H9 (cell line): ENCODE data around the gene MFGE8. TPM values are rescaled to one million over a fixed set of nuclear protein-coding genes. Genes with fewer than 3 reads are reported as not detected.

Source experiments
- DNase-seq: peaks from one replicate; pipeline ENCODE4 v3.0.0-alpha.2; 2017
- H2AFZ ChIP-seq: one replicate; pipeline ENCODE4 v1.6.1; 2013; ENCODE audit warnings: mild to moderate bottlenecking, low read length, control low read depth, moderate library complexity
- H2AK5ac ChIP-seq: 2 replicates; pipeline ENCODE4 v1.6.1; 2013; ENCODE audit warnings: low read length, control low read depth, mixed read lengths; ENCODE audit not compliant: insufficient read length
- H2BK120ac ChIP-seq: one replicate; pipeline ENCODE4 v1.6.1; 2013; ENCODE audit warnings: low read depth, mild to moderate bottlenecking, low read length, control low read depth, inconsistent platforms; ENCODE audit not compliant: poor library complexity, severe bottlenecking
- H2BK12ac ChIP-seq: 2 replicates; pipeline ENCODE4 v1.6.1; 2013; ENCODE audit warnings: low read length, control low read depth, mixed read lengths, low read depth; ENCODE audit not compliant: insufficient read length
- H2BK15ac ChIP-seq: 2 replicates; pipeline ENCODE4 v1.6.1; 2013; ENCODE audit warnings: low read depth, low read length, control low read depth
- H2BK20ac ChIP-seq: one replicate; pipeline ENCODE4 v1.6.1; 2013; ENCODE audit warnings: low read depth, mild to moderate bottlenecking, low read length, control low read depth, inconsistent platforms; ENCODE audit not compliant: poor library complexity, severe bottlenecking
- H2BK5ac ChIP-seq: 2 replicates; pipeline ENCODE4 v1.6.1; 2013; ENCODE audit warnings: low read length, control low read depth, mixed read lengths; ENCODE audit not compliant: insufficient read length
- H3K14ac ChIP-seq: 2 replicates; pipeline ENCODE4 v1.6.1; 2013; ENCODE audit warnings: low read length, control low read depth; ENCODE audit not compliant: insufficient read depth
- H3K18ac ChIP-seq: 2 replicates; pipeline ENCODE4 v1.6.1; 2013; ENCODE audit warnings: low read depth, mild to moderate bottlenecking, mixed read lengths, low read length, control low read depth; ENCODE audit not compliant: insufficient read length
- H3K23ac ChIP-seq: 2 replicates; pipeline ENCODE4 v1.6.1; 2013; ENCODE audit warnings: low read length, control low read depth, mixed read lengths, low read depth; ENCODE audit not compliant: insufficient read length
- H3K23me2 ChIP-seq: 2 replicates; pipeline ENCODE4 v1.6.1; 2013; ENCODE audit warnings: low read depth, mild to moderate bottlenecking, mixed read lengths, low read length, control low read depth; ENCODE audit not compliant: insufficient read length, poor library complexity, severe bottlenecking
- H3K27ac ChIP-seq: 2 replicates; pipeline ENCODE4 v1.5.1; 2013; ENCODE audit warnings: low read length, control low read depth, mixed read lengths, low read depth; ENCODE audit not compliant: insufficient read length
- H3K27me3 ChIP-seq: 2 replicates; pipeline ENCODE4 v1.6.1; 2013; ENCODE audit warnings: low read length, control low read depth, inconsistent platforms; ENCODE audit not compliant: insufficient read depth
- H3K4ac ChIP-seq: 2 replicates; pipeline ENCODE4 v1.6.1; 2013; ENCODE audit warnings: low read depth, mild to moderate bottlenecking, control low read depth, inconsistent platforms, low read length, moderate library complexity
- H3K4me1 ChIP-seq: 2 replicates; pipeline ENCODE4 v1.6.1; 2013; ENCODE audit warnings: low read length, control low read depth, inconsistent platforms; ENCODE audit not compliant: insufficient read depth
- H3K4me2 ChIP-seq: 2 replicates; pipeline ENCODE4 v1.6.1; 2013; ENCODE audit warnings: low read length, control low read depth, mixed read lengths; ENCODE audit not compliant: insufficient read length, insufficient read depth
- H3K56ac ChIP-seq: 2 replicates; pipeline ENCODE4 v1.6.1; 2013; ENCODE audit warnings: low read depth, mild to moderate bottlenecking, mixed read lengths, low read length, control low read depth; ENCODE audit not compliant: insufficient read length
- H3K79me1 ChIP-seq: 2 replicates; pipeline ENCODE4 v1.6.1; 2013; ENCODE audit warnings: low read depth, mild to moderate bottlenecking, moderate library complexity, low read length, control low read depth, inconsistent platforms; ENCODE audit not compliant: insufficient read depth, poor library complexity, severe bottlenecking
- H3K79me2 ChIP-seq: 2 replicates; pipeline ENCODE4 v1.6.1; 2013; ENCODE audit warnings: low read length, control low read depth, inconsistent platforms; ENCODE audit not compliant: insufficient read depth
- H3K9ac ChIP-seq: 2 replicates; pipeline ENCODE4 v1.6.1; 2013; ENCODE audit warnings: low read length, control low read depth, mixed read lengths; ENCODE audit not compliant: insufficient read length; ENCODE audit errors: extremely low read depth
- H3K9me3 ChIP-seq: one replicate; pipeline ENCODE4 v1.6.1; 2013; ENCODE audit warnings: low read depth, low read length, inconsistent platforms; ENCODE audit not compliant: control insufficient read depth
- H3T11ph ChIP-seq: one replicate; pipeline ENCODE4 v1.6.1; 2013; ENCODE audit warnings: mild to moderate bottlenecking, low read length, control low read depth, inconsistent platforms
- H4K20me1 ChIP-seq: one replicate; pipeline ENCODE4 v1.6.1; 2013; ENCODE audit not compliant: control insufficient read depth, insufficient read length, insufficient read depth
- H4K5ac ChIP-seq: 2 replicates; pipeline ENCODE4 v1.6.1; 2013; ENCODE audit warnings: low read depth, mild to moderate bottlenecking, mixed read lengths, low read length, control low read depth; ENCODE audit not compliant: insufficient read length
- H4K8ac ChIP-seq: replicated peaks from 2 replicates; pipeline ENCODE4 v1.6.1; 2013; ENCODE audit warnings: low read length, control low read depth, mixed read lengths, low read depth; ENCODE audit not compliant: insufficient read length
- H4K91ac ChIP-seq: 2 replicates; pipeline ENCODE4 v1.6.1; 2013; ENCODE audit warnings: low read depth, mild to moderate bottlenecking, moderate library complexity, mixed read lengths, low read length, control low read depth; ENCODE audit not compliant: insufficient read length
- H3K27ac Mint-ChIP-seq, 3 experiments: 2 replicates in 2 of 3; 3 replicates in 1 of 3; pipeline ENCODE4 v1.8.0; 2020 to 2021; ENCODE audit warnings: mixed read lengths in 3 of 3, mild to moderate bottlenecking in 1 of 3, moderate library complexity in 1 of 3
- H3K27me3 Mint-ChIP-seq: 2 replicates; pipeline ENCODE4 v1.8.0; 2021; ENCODE audit warnings: low read depth, mild to moderate bottlenecking, moderate library complexity, mixed read lengths
- H3K36me3 Mint-ChIP-seq, 3 experiments: 2 replicates in 2 of 3; 3 replicates in 1 of 3; pipeline ENCODE4 v1.8.0; 2020 to 2021; ENCODE audit warnings: low read depth in 3 of 3, mixed read lengths in 3 of 3; ENCODE audit not compliant: insufficient read depth in 1 of 3
- H3K4me1 Mint-ChIP-seq, 2 experiments: 2 replicates each; pipeline ENCODE4 v1.8.0; 2020; ENCODE audit warnings: mixed read lengths in 2 of 2
- H3K4me3 Mint-ChIP-seq, 2 experiments: 2 replicates in 1 of 2; 3 replicates in 1 of 2; pipeline ENCODE4 v1.8.0; 2020 to 2021; ENCODE audit warnings: mild to moderate bottlenecking in 2 of 2, mixed read lengths in 2 of 2, moderate library complexity in 1 of 2
- H3K9me3 Mint-ChIP-seq, 2 experiments: 2 replicates in 1 of 2; 3 replicates in 1 of 2; pipeline ENCODE4 v1.8.0; 2020; ENCODE audit warnings: mild to moderate bottlenecking in 2 of 2, mixed read lengths in 2 of 2, moderate library complexity in 1 of 2
- WGBS: extraction: QIAGEN DNeasy Blood & Tissue Kit; methylation state at CpG from one replicate; pipeline ENCODE4 v1.1.7; 2013; ENCODE audit warnings: missing lambda C conversion rate, low lambda C conversion rate, mixed read lengths; ENCODE audit not compliant: insufficient read length; ENCODE audit errors: extremely low coverage; 5-methylcytosine and 5-hydroxymethylcytosine counted together
- total RNA-seq: library from RNA; stranded (reverse); gene quantifications from 2 replicates; pipeline ENCODE4 v1.2.1, GENCODE V29; 2021
- TF ChIP-seq, protein P1 (sequence below): fragments of 200-600 bp; sonication (generic); conservative IDR thresholded peaks from 3 replicates; pipeline ENCODE4 v1.8.0; 2021; ENCODE audit warnings: antibody characterized with exemption, mild to moderate bottlenecking

MFGE8 gene
- total RNA-seq, 1 experiment from 2014 or later, result 653 TPM

DNA sequence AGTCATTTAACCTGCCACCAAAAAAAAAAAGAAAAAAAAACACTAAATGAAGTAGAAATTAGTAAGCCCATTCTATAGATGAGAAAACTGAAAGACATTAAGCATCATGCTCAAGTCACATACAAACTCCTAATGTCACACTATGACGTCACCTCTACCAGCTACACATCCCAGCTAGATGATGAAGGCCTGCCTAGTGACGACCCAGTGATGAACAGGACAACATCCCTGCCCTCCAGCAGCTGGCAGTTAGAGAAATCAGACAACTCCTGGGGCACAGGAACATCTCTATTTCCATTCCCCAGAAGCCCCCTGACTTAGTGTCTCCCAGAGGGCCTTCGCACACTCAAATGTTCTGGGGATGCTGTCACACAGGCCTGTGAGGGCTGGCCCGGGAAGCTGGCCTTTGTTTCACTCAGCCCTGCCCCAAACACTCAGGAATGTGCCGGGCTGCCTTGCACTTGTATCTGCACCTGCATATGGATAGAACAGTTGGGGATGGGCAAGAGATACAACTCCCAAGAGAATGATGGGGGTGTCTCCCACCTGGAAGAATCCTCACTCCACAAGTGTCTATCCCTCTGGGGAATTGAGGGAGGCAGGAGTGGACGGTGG is 10.9 kb downstream of the MFGE8 start:
- no peak overlapping the region for H4K5ac ChIP-seq
- H3K14ac ChIP-seq, result no peak overlapping the region
- H4K8ac ChIP-seq, result no peak overlapping the region
- Mint-ChIP-seq H3K4me3 (peak overlapping the region in 1 of 2 experiments; percentile 14; a peak in 1 of 5 replicates), H3K4me1 (peaks cover 39 to 91% of the 10 kb centered on the region in 2 experiments), H3K27ac (peak overlapping the region in 1 of 3 experiments; percentile 97; a peak in 4 of 7 replicates), H3K36me3 (peaks cover 72 to 97% (median 93%) of the 10 kb centered on the region in 3 experiments), H3K9me3 (no peaks in the 10 kb centered on the region), H3K27me3 (peaks cover 4% of the 10 kb centered on the region)
- no peak for DNase-seq
- H3K79me2 ChIP-seq, result no peaks in the 10 kb centered on the region
- H3K4me2 ChIP-seq, result no peak overlapping the region
- no peaks in the 10 kb centered on the region for H3K23me2 ChIP-seq
- H3K79me1 ChIP-seq, result no peaks in the 10 kb centered on the region
- no peak overlapping the region for H2BK15ac ChIP-seq
- H3K9ac ChIP-seq, result no peak overlapping the region
- H4K91ac ChIP-seq, result no peak overlapping the region
- H3K18ac ChIP-seq, result no peak overlapping the region
- H3K4me1 ChIP-seq, result peaks cover 6% of the 10 kb centered on the region; the same call in 1 of the 2 replicates
- H3K4ac ChIP-seq, result no peak overlapping the region
- no peak overlapping the region for H2BK20ac ChIP-seq
- H3K27ac ChIP-seq, result no peak overlapping the region
- no peak overlapping the region for H3K23ac ChIP-seq
- H3K9me3 ChIP-seq, result no peaks in the 10 kb centered on the region
- H2AFZ ChIP-seq, result no peak overlapping the region
- H3K27me3 ChIP-seq, result no peaks in the 10 kb centered on the region
- no peak overlapping the region for H2BK12ac ChIP-seq
- H4K20me1 ChIP-seq, result no peaks in the 10 kb centered on the region
- no CpG with 5 or more reads among the region's 6 CpGs for WGBS
- TF ChIP-seq, protein P1, sequence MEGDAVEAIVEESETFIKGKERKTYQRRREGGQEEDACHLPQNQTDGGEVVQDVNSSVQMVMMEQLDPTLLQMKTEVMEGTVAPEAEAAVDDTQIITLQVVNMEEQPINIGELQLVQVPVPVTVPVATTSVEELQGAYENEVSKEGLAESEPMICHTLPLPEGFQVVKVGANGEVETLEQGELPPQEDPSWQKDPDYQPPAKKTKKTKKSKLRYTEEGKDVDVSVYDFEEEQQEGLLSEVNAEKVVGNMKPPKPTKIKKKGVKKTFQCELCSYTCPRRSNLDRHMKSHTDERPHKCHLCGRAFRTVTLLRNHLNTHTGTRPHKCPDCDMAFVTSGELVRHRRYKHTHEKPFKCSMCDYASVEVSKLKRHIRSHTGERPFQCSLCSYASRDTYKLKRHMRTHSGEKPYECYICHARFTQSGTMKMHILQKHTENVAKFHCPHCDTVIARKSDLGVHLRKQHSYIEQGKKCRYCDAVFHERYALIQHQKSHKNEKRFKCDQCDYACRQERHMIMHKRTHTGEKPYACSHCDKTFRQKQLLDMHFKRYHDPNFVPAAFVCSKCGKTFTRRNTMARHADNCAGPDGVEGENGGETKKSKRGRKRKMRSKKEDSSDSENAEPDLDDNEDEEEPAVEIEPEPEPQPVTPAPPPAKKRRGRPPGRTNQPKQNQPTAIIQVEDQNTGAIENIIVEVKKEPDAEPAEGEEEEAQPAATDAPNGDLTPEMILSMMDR, result no peak
- H2BK5ac ChIP-seq, result no peak overlapping the region
- H3K56ac ChIP-seq, result no peak overlapping the region
- no peak overlapping the region for H2BK120ac ChIP-seq
- no peak overlapping the region for H2AK5ac ChIP-seq
- no peak overlapping the region for H3T11ph ChIP-seq
